ENCODE measurements around the gene TMTC1.
"Not testable (repeated sequence)": the region's sequence is repeated elsewhere in the genome, so short reads cannot be mapped to it uniquely, and the experiment has no call there.

TMTC1 gene

DNA sequence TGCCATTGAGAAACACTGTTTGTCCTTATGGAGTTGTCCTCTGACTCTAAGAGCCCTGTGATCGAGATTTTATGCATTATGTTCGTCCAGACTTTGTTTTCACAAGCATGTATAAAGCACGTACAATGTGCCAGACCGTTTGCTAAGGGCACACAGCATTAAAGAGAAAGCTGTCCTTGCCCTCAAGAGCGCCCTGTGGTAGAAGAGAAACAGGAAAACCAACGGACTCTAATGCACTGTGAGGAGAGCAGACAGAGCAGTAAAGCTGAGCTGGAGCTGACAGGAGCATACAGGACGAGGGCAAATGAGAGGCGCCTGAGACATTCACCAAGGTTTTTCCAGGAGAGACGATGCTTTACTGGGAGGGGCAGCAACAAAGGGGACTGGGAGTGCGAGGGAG is 220.1 kb downstream of the TMTC1 start:
- no CpG with 5 or more reads among the region's 10 CpGs for WGBS (ENCODE audit: insufficient coverage, insufficient read length)
- no peak for DNase-seq (ENCODE audit: low read depth, low spot score)
- Histone ChIP-seq H3K4me3 (ENCODE audit: low read length) (no peak overlapping the region), H3K27me3 (ENCODE audit: control insufficient read depth, insufficient read depth, low read length) (no peaks in the 10 kb centered on the region), H3K4me1 (ENCODE audit: control insufficient read depth, insufficient read depth, low read length) (no peaks in the 10 kb centered on the region), H3K27ac (ENCODE audit: low read length) (no peak overlapping the region), H3K9me3 (ENCODE audit: control insufficient read depth, insufficient read depth, low read length) (no peaks in the 10 kb centered on the region), H3K36me3 (ENCODE audit: control insufficient read depth, insufficient read depth, low read length) (no peaks in the 10 kb centered on the region)

DNA sequence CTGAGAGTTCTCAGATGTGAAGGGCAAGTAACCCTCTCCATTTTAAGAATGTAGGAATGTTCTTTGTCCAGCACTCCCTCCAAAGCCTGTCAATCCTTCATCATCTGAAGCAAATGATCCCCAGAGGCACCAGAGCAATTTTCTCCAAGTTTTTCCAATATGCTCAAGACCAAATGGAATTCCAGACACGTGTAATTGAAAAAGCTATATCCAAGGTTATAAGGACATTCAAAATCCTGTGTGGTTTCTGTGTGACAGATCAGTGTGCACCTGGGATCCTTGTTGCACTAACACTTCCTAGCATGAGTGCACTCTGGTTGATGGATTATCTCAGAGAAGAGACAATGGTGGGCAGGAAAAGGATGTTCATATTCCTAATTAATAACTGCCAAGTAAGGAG is 220.7 kb downstream of the TMTC1 start:
- H3K36me3 ChIP-seq (ENCODE audit: control insufficient read depth, insufficient read depth, low read length): no peaks in the 10 kb centered on the region
- no peak overlapping the region for H3K27ac ChIP-seq (ENCODE audit: low read length)
- H3K9me3 ChIP-seq (ENCODE audit: control insufficient read depth, insufficient read depth, low read length): no peaks in the 10 kb centered on the region
- H3K27me3 ChIP-seq (ENCODE audit: control insufficient read depth, insufficient read depth, low read length): no peaks in the 10 kb centered on the region
- no peaks in the 10 kb centered on the region for H3K4me1 ChIP-seq (ENCODE audit: control insufficient read depth, insufficient read depth, low read length)
- WGBS (ENCODE audit: insufficient coverage, insufficient read length): no CpG with 5 or more reads among the region's 1 CpG
- no peak overlapping the region for H3K4me3 ChIP-seq (ENCODE audit: low read length)
- DNase-seq (ENCODE audit: low read depth, low spot score): no peak

DNA sequence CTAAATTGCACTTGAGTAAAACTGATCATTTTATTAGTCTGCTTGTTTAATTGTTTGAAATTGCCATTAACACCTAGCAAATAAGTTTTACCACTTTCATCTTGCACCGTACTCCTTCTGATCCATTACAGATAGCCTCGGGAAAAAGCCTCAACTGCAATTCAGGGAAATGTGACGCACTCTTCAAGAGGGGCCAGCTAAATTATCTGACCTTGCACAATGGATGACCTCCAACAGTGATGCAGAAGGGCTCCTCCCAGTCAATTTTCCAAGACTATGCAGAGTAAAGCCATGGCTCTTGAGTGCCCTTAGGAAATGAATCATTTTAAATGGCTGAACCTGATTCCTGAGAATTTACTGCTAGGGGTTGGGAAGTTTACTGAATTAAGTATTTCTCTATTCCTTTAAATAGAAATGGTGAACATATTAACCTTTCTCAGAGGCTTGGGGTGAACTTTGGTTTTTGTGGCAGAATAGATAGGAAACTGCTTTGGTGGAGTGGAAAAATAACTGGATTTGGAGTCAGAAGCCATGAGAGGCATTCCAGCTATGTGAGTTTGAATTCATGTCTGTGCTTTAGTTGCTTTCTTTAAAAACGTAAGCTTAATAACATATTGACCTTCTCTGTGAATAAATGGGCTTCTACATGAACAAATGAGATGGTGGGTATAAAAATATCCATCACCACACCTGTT is 221.5 kb downstream of the TMTC1 start:
- H3K36me3 ChIP-seq (ENCODE audit: control insufficient read depth, insufficient read depth, low read length): no peaks in the 10 kb centered on the region
- no peaks in the 10 kb centered on the region for H3K27me3 ChIP-seq (ENCODE audit: control insufficient read depth, insufficient read depth, low read length)
- H3K4me1 ChIP-seq (ENCODE audit: control insufficient read depth, insufficient read depth, low read length): no peaks in the 10 kb centered on the region
- WGBS (ENCODE audit: insufficient coverage, insufficient read length): no CpG with 5 or more reads among the region's 4 CpGs
- no peak overlapping the region for H3K27ac ChIP-seq (ENCODE audit: low read length)
- DNase-seq (ENCODE audit: low read depth, low spot score): no peak
- no peaks in the 10 kb centered on the region for H3K9me3 ChIP-seq (ENCODE audit: control insufficient read depth, insufficient read depth, low read length)
- no peak overlapping the region for H3K4me3 ChIP-seq (ENCODE audit: low read length)

- WGBS (ENCODE audit: insufficient coverage, insufficient read length): no CpG with 5 or more reads among the region's 3 CpGs
- no peaks in the 10 kb centered on the region for H3K9me3 ChIP-seq (ENCODE audit: control insufficient read depth, insufficient read depth, low read length)
- H3K36me3 ChIP-seq (ENCODE audit: control insufficient read depth, insufficient read depth, low read length): no peaks in the 10 kb centered on the region
- no peaks in the 10 kb centered on the region for H3K27me3 ChIP-seq (ENCODE audit: control insufficient read depth, insufficient read depth, low read length)
- H3K27ac ChIP-seq (ENCODE audit: low read length): no peak overlapping the region
- no peak for DNase-seq (ENCODE audit: low read depth, low spot score)
- H3K4me3 ChIP-seq (ENCODE audit: low read length): no peak overlapping the region
- H3K4me1 ChIP-seq (ENCODE audit: control insufficient read depth, insufficient read depth, low read length): no peaks in the 10 kb centered on the region
These were observed 222.1 kb downstream of the TMTC1 start for GRCh38 chr12:29561664-29562071.

DNA sequence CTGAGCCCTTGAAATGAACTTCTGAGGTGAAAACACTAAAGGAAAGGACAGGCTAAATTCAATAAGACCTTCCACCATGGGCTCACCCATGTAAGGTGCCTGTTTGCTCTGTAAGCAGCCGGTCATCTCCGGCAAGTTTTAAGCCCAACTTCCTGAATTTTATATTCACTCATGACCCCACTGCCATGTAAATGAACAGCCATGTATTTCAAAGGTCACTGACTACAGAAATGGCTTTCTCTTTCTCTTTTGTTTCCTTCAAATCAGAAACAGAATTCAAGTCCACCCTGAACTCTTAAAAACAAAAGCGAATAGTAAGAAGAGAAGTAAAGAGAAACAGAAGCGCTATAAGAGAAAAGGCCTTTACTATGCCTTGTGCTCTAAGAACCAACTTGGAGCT is 224.5 kb downstream of the TMTC1 start:
- Histone ChIP-seq H3K9me3 (ENCODE audit: control insufficient read depth, insufficient read depth, low read length) (no peaks in the 10 kb centered on the region), H3K27ac (ENCODE audit: low read length) (no peak overlapping the region), H3K27me3 (ENCODE audit: control insufficient read depth, insufficient read depth, low read length) (no peaks in the 10 kb centered on the region), H3K4me3 (ENCODE audit: low read length) (no peak overlapping the region), H3K4me1 (ENCODE audit: control insufficient read depth, insufficient read depth, low read length) (no peaks in the 10 kb centered on the region), H3K36me3 (ENCODE audit: control insufficient read depth, insufficient read depth, low read length) (no peaks in the 10 kb centered on the region)
- DNase-seq (ENCODE audit: low read depth, low spot score): no peak
- WGBS (ENCODE audit: insufficient coverage, insufficient read length): no CpG with 5 or more reads among the region's 4 CpGs

- H3K27ac ChIP-seq (ENCODE audit: low read length): no peak overlapping the region
- no peak for DNase-seq (ENCODE audit: low read depth, low spot score)
- H3K4me3 ChIP-seq (ENCODE audit: low read length): no peak overlapping the region
These were observed 227.4 kb downstream of the TMTC1 start for GRCh38 chr12:29556363-29556762.

GRCh38 chr12:29555451-29555850 is 228.3 kb downstream of the TMTC1 start:
- not testable (repeated sequence) for H3K36me3 ChIP-seq (ENCODE audit: control insufficient read depth, insufficient read depth, low read length); H3K27me3 ChIP-seq (ENCODE audit: control insufficient read depth, insufficient read depth, low read length); H3K27ac ChIP-seq (ENCODE audit: low read length); H3K4me3 ChIP-seq (ENCODE audit: low read length); DNase-seq (ENCODE audit: low read depth, low spot score); H3K4me1 ChIP-seq (ENCODE audit: control insufficient read depth, insufficient read depth, low read length); H3K9me3 ChIP-seq (ENCODE audit: control insufficient read depth, insufficient read depth, low read length)
- WGBS (ENCODE audit: insufficient coverage, insufficient read length): no CpG with 5 or more reads among the region's 2 CpGs

More at GRCh38 chr12:29556363-29556762, 227.4 kb downstream of the TMTC1 start:
- no peaks in the 10 kb centered on the region for H3K9me3 ChIP-seq (ENCODE audit: control insufficient read depth, insufficient read depth, low read length)
- no peaks in the 10 kb centered on the region for H3K4me1 ChIP-seq (ENCODE audit: control insufficient read depth, insufficient read depth, low read length)
- no peaks in the 10 kb centered on the region for H3K36me3 ChIP-seq (ENCODE audit: control insufficient read depth, insufficient read depth, low read length)
- no peaks in the 10 kb centered on the region for H3K27me3 ChIP-seq (ENCODE audit: control insufficient read depth, insufficient read depth, low read length)

GRCh38 chr12:29552994-29553748 is 230.6 kb downstream of the TMTC1 start:
- Histone ChIP-seq H3K4me1 (ENCODE audit: control insufficient read depth, insufficient read depth, low read length) (no peaks in the 10 kb centered on the region), H3K36me3 (ENCODE audit: control insufficient read depth, insufficient read depth, low read length) (no peaks in the 10 kb centered on the region), H3K9me3 (ENCODE audit: control insufficient read depth, insufficient read depth, low read length) (no peaks in the 10 kb centered on the region), H3K4me3 (ENCODE audit: low read length) (no peak overlapping the region), H3K27ac (ENCODE audit: low read length) (no peak overlapping the region), H3K27me3 (ENCODE audit: control insufficient read depth, insufficient read depth, low read length) (no peaks in the 10 kb centered on the region)
- DNase-seq (ENCODE audit: low read depth, low spot score): no peak
- no CpG with 5 or more reads among the region's 3 CpGs for WGBS (ENCODE audit: insufficient coverage, insufficient read length)

- Histone ChIP-seq H3K9me3 (ENCODE audit: control insufficient read depth, insufficient read depth, low read length) (no peaks in the 10 kb centered on the region), H3K4me3 (ENCODE audit: low read length) (no peak overlapping the region), H3K27me3 (ENCODE audit: control insufficient read depth, insufficient read depth, low read length) (no peaks in the 10 kb centered on the region), H3K27ac (ENCODE audit: low read length) (no peak overlapping the region), H3K36me3 (ENCODE audit: control insufficient read depth, insufficient read depth, low read length) (no peaks in the 10 kb centered on the region), H3K4me1 (ENCODE audit: control insufficient read depth, insufficient read depth, low read length) (no peaks in the 10 kb centered on the region)
- no CpG with 5 or more reads among the region's 1 CpG for WGBS (ENCODE audit: insufficient coverage, insufficient read length)
- DNase-seq (ENCODE audit: low read depth, low spot score): peak; percentile 35
These were observed 231.3 kb downstream of the TMTC1 start for GRCh38 chr12:29552324-29552927.

- Histone ChIP-seq H3K27me3 (ENCODE audit: control insufficient read depth, insufficient read depth, low read length) (no peaks in the 10 kb centered on the region), H3K4me3 (ENCODE audit: low read length) (no peak overlapping the region), H3K36me3 (ENCODE audit: control insufficient read depth, insufficient read depth, low read length) (no peaks in the 10 kb centered on the region), H3K4me1 (ENCODE audit: control insufficient read depth, insufficient read depth, low read length) (no peaks in the 10 kb centered on the region), H3K27ac (ENCODE audit: low read length) (no peak overlapping the region), H3K9me3 (ENCODE audit: control insufficient read depth, insufficient read depth, low read length) (no peaks in the 10 kb centered on the region)
- no CpG with 5 or more reads among the region's 3 CpGs for WGBS (ENCODE audit: insufficient coverage, insufficient read length)
- no peak for DNase-seq (ENCODE audit: low read depth, low spot score)
These were observed 231.9 kb downstream of the TMTC1 start for GRCh38 chr12:29551812-29552211.
